ENCODE measurements around the gene SCTR. TPM values are rescaled to one million over a fixed set of nuclear protein-coding genes. Genes with fewer than 3 reads are reported as not detected.
A peak's percentile ranks its signal among the peaks of the same experiment; 100 is the strongest.

The SCTR gene
- total RNA-seq, 1 donor from 2014 or later: not detected

- Mint-ChIP-seq H3K4me3 (ENCODE audit: unreplicated experiment) (peak overlapping the region; percentile 70), H3K27ac (ENCODE audit: unreplicated experiment) (no peak overlapping the region), H3K4me1 (ENCODE audit: low read depth) (peaks cover 11% of the 10 kb centered on the region), H3K36me3 (ENCODE audit: low read depth) (no peaks in the 10 kb centered on the region), H3K9me3 (ENCODE audit: low read depth) (no peaks in the 10 kb centered on the region), H3K27me3 (ENCODE audit: low read depth) (peaks cover 33% of the 10 kb centered on the region)
- TF ChIP-seq CTCF (IDR thresholded peaks at IDR 0.05): no peak
- DNase-seq (ENCODE audit: low spot score): no peak
Measured at GRCh38 chr2:119431976-119432850, 92.1 kb downstream of the SCTR start.

- H3K27ac Mint-ChIP-seq (ENCODE audit: unreplicated experiment): no peak within 1 kb of the TSS
- H3K4me1 Mint-ChIP-seq (ENCODE audit: low read depth): peaks cover 11% of the 10 kb centered on the region
- no peak for DNase-seq (ENCODE audit: low spot score)
- H3K36me3 Mint-ChIP-seq (ENCODE audit: low read depth): no peaks in the 10 kb centered on the region
- peak; percentile 14 for TF ChIP-seq CTCF (IDR thresholded peaks at IDR 0.05)
- no peaks in the 10 kb centered on the region for H3K9me3 Mint-ChIP-seq (ENCODE audit: low read depth)
- H3K27me3 Mint-ChIP-seq (ENCODE audit: low read depth): peaks cover 38% of the 10 kb centered on the region
- peak within 1 kb of the TSS; percentile 70 for H3K4me3 Mint-ChIP-seq (ENCODE audit: unreplicated experiment)
Measured at GRCh38 chr2:119431155-119431975, 92.9 kb downstream of the SCTR start, which contains the start of gene TMEM37. Gene TMEM37, plus strand, starts transcription at chr2:119431854. Its CDS starts 50 bp downstream, at chr2:119431904.

GRCh38 chr2:119430023-119430498 lies 94.2 kb downstream of the SCTR start:
- Mint-ChIP-seq H3K27ac (ENCODE audit: unreplicated experiment) (no peak overlapping the region), H3K4me3 (ENCODE audit: unreplicated experiment) (no peak overlapping the region), H3K36me3 (ENCODE audit: low read depth) (no peaks in the 10 kb centered on the region)

GRCh38 chr2:119429225-119429981 lies 94.9 kb downstream of the SCTR start:
- Mint-ChIP-seq H3K4me3 (ENCODE audit: unreplicated experiment) (no peak overlapping the region), H3K27ac (ENCODE audit: unreplicated experiment) (no peak overlapping the region), H3K4me1 (ENCODE audit: low read depth) (peaks cover 11% of the 10 kb centered on the region), H3K36me3 (ENCODE audit: low read depth) (no peaks in the 10 kb centered on the region), H3K9me3 (ENCODE audit: low read depth) (no peaks in the 10 kb centered on the region), H3K27me3 (ENCODE audit: low read depth) (peaks cover 41% of the 10 kb centered on the region)
- DNase-seq (ENCODE audit: low spot score): no peak
- TF ChIP-seq CTCF (IDR thresholded peaks at IDR 0.05): no peak

More at GRCh38 chr2:119430023-119430498, 94.2 kb downstream of the SCTR start:
- Mint-ChIP-seq H3K4me1 (ENCODE audit: low read depth) (peaks cover 11% of the 10 kb centered on the region), H3K9me3 (ENCODE audit: low read depth) (no peaks in the 10 kb centered on the region), H3K27me3 (ENCODE audit: low read depth) (peaks cover 37% of the 10 kb centered on the region)
- no peak for DNase-seq (ENCODE audit: low spot score)
- no peak for TF ChIP-seq CTCF (IDR thresholded peaks at IDR 0.05)

All from chondrocyte (in vitro differentiated cells).